ENCODE data around the gene HSD17B3.
A peak's percentile ranks its signal among the peaks of the same experiment; 100 is the strongest.

HSD17B3 gene

DNA sequence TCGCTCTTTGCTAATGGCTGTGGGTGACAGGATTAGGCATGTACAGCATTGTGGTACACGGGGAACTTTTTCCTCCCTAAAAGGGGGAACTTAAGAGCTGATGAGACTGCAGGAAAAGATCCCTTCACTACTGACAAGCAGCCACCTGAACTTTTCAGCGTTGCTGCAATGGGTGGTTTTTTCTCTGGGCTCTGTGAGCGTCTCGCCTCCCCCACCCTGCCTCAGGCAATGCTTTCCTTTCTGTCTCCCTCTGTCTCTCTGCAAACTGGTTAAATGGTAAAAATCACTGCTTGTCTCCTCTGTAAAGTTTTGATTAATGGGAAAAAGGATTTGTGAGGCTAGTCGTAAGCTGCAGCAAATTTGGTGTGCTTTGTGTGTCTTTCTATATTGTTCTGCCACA lies 20.3 kb downstream of the HSD17B3 start:
- TF ChIP-seq MAX (IDR thresholded peaks at IDR 0.05) (no peak), ZBTB7A (IDR thresholded peaks at IDR 0.05; ENCODE audit: low read depth) (no peak), YY1 (IDR thresholded peaks at IDR 0.05; ENCODE audit: low read depth) (no peak), EGR1 (IDR thresholded peaks at IDR 0.05) (no peak), CREB1 (IDR thresholded peaks at IDR 0.05; ENCODE audit: low read depth) (no peak), TAF1 (IDR thresholded peaks at IDR 0.05; ENCODE audit: low read depth) (no peak), RAD21 (IDR thresholded peaks at IDR 0.05; ENCODE audit: low read depth) (no peak), TCF12 (IDR thresholded peaks at IDR 0.05; ENCODE audit: low read depth) (no peak), TEAD4 (IDR thresholded peaks at IDR 0.05) (no peak), CEBPB (IDR thresholded peaks at IDR 0.05) (no peak)
- TF ChIP-seq, protein P1, sequence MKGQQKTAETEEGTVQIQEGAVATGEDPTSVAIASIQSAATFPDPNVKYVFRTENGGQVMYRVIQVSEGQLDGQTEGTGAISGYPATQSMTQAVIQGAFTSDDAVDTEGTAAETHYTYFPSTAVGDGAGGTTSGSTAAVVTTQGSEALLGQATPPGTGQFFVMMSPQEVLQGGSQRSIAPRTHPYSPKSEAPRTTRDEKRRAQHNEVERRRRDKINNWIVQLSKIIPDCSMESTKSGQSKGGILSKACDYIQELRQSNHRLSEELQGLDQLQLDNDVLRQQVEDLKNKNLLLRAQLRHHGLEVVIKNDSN (IDR thresholded peaks at IDR 0.05): no peak

DNA sequence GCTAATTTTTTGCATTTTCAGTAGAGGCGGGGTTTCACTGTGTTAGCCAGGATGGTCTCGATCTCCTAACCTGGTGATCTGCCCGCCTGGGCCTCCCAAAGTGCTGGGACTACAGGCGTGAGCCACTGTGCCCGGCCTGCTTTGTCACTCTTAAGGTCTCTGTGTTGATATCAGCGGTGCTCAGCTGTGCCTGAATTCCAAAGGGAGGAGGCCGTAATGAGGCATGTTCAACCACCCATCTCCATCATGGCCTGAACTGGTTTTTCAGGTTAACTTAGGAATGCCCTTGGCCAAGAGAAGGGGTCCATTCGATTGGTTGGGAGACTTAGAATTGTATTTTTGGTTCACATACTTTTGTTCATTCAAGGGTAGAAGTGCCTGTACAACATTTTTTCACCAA lies 22.0 kb downstream of the HSD17B3 start:
- TF ChIP-seq, protein P1 (IDR thresholded peaks at IDR 0.05): peak; percentile 30; the same call in 1 of the 2 replicates
- TF ChIP-seq TCF12 (IDR thresholded peaks at IDR 0.05; ENCODE audit: low read depth) (peak; percentile 81), CREB1 (IDR thresholded peaks at IDR 0.05; ENCODE audit: low read depth) (no peak), NFIC (IDR thresholded peaks at IDR 0.05) (peak; percentile 58), MAX (IDR thresholded peaks at IDR 0.05) (peak; percentile 79), YY1 (IDR thresholded peaks at IDR 0.05; ENCODE audit: low read depth) (peak; percentile 76), TEAD4 (IDR thresholded peaks at IDR 0.05) (peak; percentile 99), REST (IDR thresholded peaks at IDR 0.05; ENCODE audit: low read depth) (no peak), CEBPB (IDR thresholded peaks at IDR 0.05) (no peak), EP300 (IDR thresholded peaks at IDR 0.05; ENCODE audit: borderline replicate concordance) (peak; percentile 56; the same call in 1 of the 2 replicates), EGR1 (IDR thresholded peaks at IDR 0.05) (no peak)

DNA sequence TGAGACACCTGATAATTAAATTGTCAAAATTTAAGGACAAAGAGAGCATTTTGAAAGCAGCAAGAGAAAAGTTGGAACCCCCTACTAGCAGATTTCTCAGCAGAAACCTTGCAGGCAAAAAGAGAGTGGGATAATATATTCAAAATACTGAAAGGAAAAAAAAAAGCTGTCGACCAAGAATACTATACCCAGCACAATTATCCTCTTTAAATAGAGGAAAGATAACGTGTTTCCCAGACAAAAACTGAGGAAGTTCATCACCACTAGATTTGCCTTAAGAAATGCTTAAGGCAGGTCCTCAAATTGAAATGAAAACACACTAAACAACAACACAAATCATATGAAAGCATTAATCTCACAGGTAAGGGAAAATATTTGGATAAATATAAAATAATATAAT lies 27.0 kb downstream of the HSD17B3 start:
- no peak for TF ChIP-seq TEAD4 (IDR thresholded peaks at IDR 0.05)
- no peak for TF ChIP-seq EGR1 (IDR thresholded peaks at IDR 0.05)
- TF ChIP-seq CEBPB (IDR thresholded peaks at IDR 0.05): no peak
- TF ChIP-seq TAF1 (IDR thresholded peaks at IDR 0.05; ENCODE audit: low read depth): no peak
- no peak for TF ChIP-seq EP300 (IDR thresholded peaks at IDR 0.05; ENCODE audit: borderline replicate concordance)
- TF ChIP-seq YY1 (IDR thresholded peaks at IDR 0.05; ENCODE audit: low read depth): no peak
- no peak for TF ChIP-seq FOXM1 (IDR thresholded peaks at IDR 0.05; ENCODE audit: borderline replicate concordance, low read depth)
- no peak for TF ChIP-seq CREB1 (IDR thresholded peaks at IDR 0.05; ENCODE audit: low read depth)

DNA sequence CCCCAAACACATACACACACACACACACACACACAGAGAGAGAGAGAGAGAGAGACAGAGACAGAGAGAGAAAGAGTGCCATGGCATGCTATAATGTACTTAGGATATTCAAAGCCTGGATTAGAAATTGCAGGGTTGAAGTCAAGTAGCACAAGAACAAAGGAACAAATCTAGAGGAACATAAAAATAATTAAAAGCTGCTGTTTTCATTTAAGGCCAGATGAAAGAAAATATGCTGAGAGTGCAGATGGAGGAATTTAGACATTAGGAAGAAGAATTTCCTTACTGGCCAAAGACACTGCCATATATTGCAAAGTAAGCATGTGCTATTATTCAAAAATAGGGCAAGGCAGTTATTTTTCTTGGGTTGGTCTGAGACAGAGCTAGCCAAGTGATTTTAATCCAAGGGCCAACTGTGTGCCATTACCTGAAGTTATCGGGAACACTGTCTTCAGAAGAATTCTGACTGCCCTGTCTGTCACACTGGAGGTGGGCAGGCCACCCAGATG lies 31.7 kb downstream of the HSD17B3 start:
- TF ChIP-seq EP300 (IDR thresholded peaks at IDR 0.05; ENCODE audit: borderline replicate concordance): no peak
- no peak for TF ChIP-seq TAF1 (IDR thresholded peaks at IDR 0.05; ENCODE audit: low read depth)
- TF ChIP-seq TCF12 (IDR thresholded peaks at IDR 0.05; ENCODE audit: low read depth): no peak
- no peak for TF ChIP-seq TEAD4 (IDR thresholded peaks at IDR 0.05)
- TF ChIP-seq RAD21 (IDR thresholded peaks at IDR 0.05; ENCODE audit: low read depth): no peak
- no peak for TF ChIP-seq YY1 (IDR thresholded peaks at IDR 0.05; ENCODE audit: low read depth)
- TF ChIP-seq, protein P1 (IDR thresholded peaks at IDR 0.05): no peak
- TF ChIP-seq CEBPB (IDR thresholded peaks at IDR 0.05): no peak
- TF ChIP-seq ZBTB7A (IDR thresholded peaks at IDR 0.05; ENCODE audit: low read depth): no peak
- TF ChIP-seq CREB1 (IDR thresholded peaks at IDR 0.05; ENCODE audit: low read depth): no peak
- TF ChIP-seq NFIC (IDR thresholded peaks at IDR 0.05): no peak
- TF ChIP-seq EGR1 (IDR thresholded peaks at IDR 0.05): no peak
- TF ChIP-seq FOXM1 (IDR thresholded peaks at IDR 0.05; ENCODE audit: borderline replicate concordance, low read depth): no peak
- no peak for TF ChIP-seq MAX (IDR thresholded peaks at IDR 0.05)
- TF ChIP-seq REST (IDR thresholded peaks at IDR 0.05; ENCODE audit: low read depth): no peak

DNA sequence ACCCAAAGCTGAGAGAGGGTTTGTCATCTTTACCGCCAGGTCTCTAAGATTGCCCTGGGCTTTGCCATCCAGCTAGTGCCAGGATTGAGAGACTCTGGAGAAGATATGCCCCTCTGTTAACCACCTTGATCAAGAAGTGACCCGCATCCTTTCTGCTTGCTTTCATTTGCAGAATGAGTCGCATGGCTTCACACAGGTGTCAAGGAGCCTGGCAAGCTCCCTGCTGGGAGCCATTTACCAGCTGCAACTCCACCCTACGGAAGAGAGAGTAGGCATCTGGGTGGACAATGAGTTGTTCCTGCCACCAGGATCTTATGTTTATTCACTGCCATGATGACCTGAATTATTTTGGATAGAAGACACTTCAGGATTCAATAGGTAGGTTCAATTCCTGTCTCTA lies 43.0 kb downstream of the HSD17B3 start:
- TF ChIP-seq EGR1 (IDR thresholded peaks at IDR 0.05) (no peak), CREB1 (IDR thresholded peaks at IDR 0.05; ENCODE audit: low read depth) (no peak), REST (IDR thresholded peaks at IDR 0.05; ENCODE audit: low read depth) (no peak), RAD21 (IDR thresholded peaks at IDR 0.05; ENCODE audit: low read depth) (no peak), TCF12 (IDR thresholded peaks at IDR 0.05; ENCODE audit: low read depth) (no peak), NFIC (IDR thresholded peaks at IDR 0.05) (no peak)

Data from Ishikawa (cell line).